A549 treated with GW870086 at 1 μM for 4 hours (cell line): ENCODE results near the gene MALT1. TPM values are rescaled to one million over a fixed set of nuclear protein-coding genes. Genes with fewer than 3 reads are reported as not detected.

Source experiments
- total RNA-seq: library from RNA; stranded (reverse); fragments of 200-300 nt; extraction: Qiagen RNA extraction; gene quantifications from 5 replicates; pipeline ENCODE4 v1.2.3, GENCODE V29; 2022; ENCODE audit warnings: low read depth

MALT1 gene, protein sequence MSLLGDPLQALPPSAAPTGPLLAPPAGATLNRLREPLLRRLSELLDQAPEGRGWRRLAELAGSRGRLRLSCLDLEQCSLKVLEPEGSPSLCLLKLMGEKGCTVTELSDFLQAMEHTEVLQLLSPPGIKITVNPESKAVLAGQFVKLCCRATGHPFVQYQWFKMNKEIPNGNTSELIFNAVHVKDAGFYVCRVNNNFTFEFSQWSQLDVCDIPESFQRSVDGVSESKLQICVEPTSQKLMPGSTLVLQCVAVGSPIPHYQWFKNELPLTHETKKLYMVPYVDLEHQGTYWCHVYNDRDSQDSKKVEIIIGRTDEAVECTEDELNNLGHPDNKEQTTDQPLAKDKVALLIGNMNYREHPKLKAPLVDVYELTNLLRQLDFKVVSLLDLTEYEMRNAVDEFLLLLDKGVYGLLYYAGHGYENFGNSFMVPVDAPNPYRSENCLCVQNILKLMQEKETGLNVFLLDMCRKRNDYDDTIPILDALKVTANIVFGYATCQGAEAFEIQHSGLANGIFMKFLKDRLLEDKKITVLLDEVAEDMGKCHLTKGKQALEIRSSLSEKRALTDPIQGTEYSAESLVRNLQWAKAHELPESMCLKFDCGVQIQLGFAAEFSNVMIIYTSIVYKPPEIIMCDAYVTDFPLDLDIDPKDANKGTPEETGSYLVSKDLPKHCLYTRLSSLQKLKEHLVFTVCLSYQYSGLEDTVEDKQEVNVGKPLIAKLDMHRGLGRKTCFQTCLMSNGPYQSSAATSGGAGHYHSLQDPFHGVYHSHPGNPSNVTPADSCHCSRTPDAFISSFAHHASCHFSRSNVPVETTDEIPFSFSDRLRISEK
- 8.6 to 10.7 TPM (median 9.6 TPM) in 5 replicates for total RNA-seq

DNA sequence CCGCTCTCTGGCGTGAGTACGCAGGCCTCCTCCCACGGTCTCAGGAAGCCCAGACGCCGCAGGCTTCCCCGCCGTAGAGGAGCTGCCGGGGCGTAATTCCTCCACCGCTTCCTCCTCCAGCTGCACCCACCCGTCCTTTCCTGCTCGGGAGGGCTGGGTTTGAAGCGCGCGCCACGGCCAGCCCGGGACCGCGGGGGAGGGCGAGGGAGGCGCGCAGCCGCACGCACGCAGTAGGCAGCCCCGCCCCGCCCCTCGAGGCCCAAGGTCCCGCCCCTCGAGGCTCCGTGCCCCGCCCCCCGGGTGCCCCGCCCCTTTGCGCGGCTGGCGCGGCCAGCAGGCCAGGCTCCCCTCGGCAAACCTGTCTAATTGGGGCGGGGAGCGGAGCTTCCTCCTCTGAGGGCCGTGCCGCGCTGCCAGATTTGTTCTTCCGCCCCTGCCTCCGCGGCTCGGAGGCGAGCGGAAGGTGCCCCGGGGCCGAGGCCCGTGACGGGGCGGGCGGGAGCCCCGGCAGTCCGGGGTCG lies at the start of gene MALT1:
Gene MALT1 (plus strand): TSS at position 355 of the 521 bp plus-strand sequence. CDS start 179 bp downstream, outside the sequence.

Other genes starting within 250 kb of the MALT1 start
- 5.4 to 9.1 TPM (median 7.4 TPM) in 5 replicates for gene ALPK2, start 42.4 kb upstream of the MALT1 start, total RNA-seq
- gene ZNF532, start 193.4 kb downstream of the MALT1 start, total RNA-seq = 17.2 to 25.2 TPM (median 21.4 TPM) in 5 replicates